ENCODE results near the gene SLC15A4. TPM values are rescaled to one million over a fixed set of nuclear protein-coding genes. Genes with fewer than 3 reads are reported as not detected.
A peak's percentile ranks its signal among the peaks of the same experiment; 100 is the strongest.

The SLC15A4 gene
- total RNA-seq, 2 donors from 2014 or later = 28.2 to 39.5 TPM

- WGBS, 2 experiments (ENCODE audit: insufficient coverage in 1 of 2, insufficient read length in 1 of 2) = 93 to 95% methylated on average over 19 of the region's 19 CpGs
- Mint-ChIP-seq H3K27me3 (ENCODE audit: insufficient read depth) (no peaks in the 10 kb centered on the region), H3K9me3 (no peaks in the 10 kb centered on the region), H3K27ac (peak overlapping the region; percentile 35), H3K4me1 (peaks cover 22% of the 10 kb centered on the region), H3K36me3 (ENCODE audit: low read depth) (peaks cover 89% of the 10 kb centered on the region), H3K4me3 (no peak overlapping the region)
- Histone ChIP-seq H3K4me3 (ENCODE audit: low read length) (peak overlapping the region; percentile 52), H3K36me3 (ENCODE audit: control insufficient read depth, insufficient read depth, low read length) (peaks cover 93% of the 10 kb centered on the region), H3K27ac (ENCODE audit: low read depth, low read length) (no peak overlapping the region), H3K4me1 (ENCODE audit: control insufficient read depth, insufficient read depth, low read length) (peaks cover 20% of the 10 kb centered on the region), H3K9ac (ENCODE audit: extremely low read depth, low read length, poor library complexity, severe bottlenecking) (no peak overlapping the region), H3K27me3 (ENCODE audit: control insufficient read depth, insufficient read depth, low read length, poor library complexity, severe bottlenecking) (no peaks in the 10 kb centered on the region), H3K9me3 (ENCODE audit: control insufficient read depth, low read length) (no peaks in the 10 kb centered on the region)
- DNase-seq = no peak
- no peak for TF ChIP-seq CTCF (conservative IDR thresholded peaks at IDR 0.05)
Measured at GRCh38 chr12:128796439-128797118, 27.2 kb downstream of the SLC15A4 start.

GRCh38 chr12:128795530-128796361 lies 28.0 kb downstream of the SLC15A4 start:
- H3K36me3 Mint-ChIP-seq (ENCODE audit: low read depth) = peaks cover 90% of the 10 kb centered on the region
- no peak overlapping the region for H3K9ac ChIP-seq (ENCODE audit: extremely low read depth, low read length, poor library complexity, severe bottlenecking)
- H3K9me3 ChIP-seq (ENCODE audit: control insufficient read depth, low read length) = no peaks in the 10 kb centered on the region
- H3K36me3 ChIP-seq (ENCODE audit: control insufficient read depth, insufficient read depth, low read length) = peaks cover 93% of the 10 kb centered on the region
- no peak for DNase-seq
- H3K4me1 ChIP-seq (ENCODE audit: control insufficient read depth, insufficient read depth, low read length) = peaks cover 20% of the 10 kb centered on the region
- no peaks in the 10 kb centered on the region for H3K9me3 Mint-ChIP-seq
- H3K27me3 ChIP-seq (ENCODE audit: control insufficient read depth, insufficient read depth, low read length, poor library complexity, severe bottlenecking) = no peaks in the 10 kb centered on the region
- 93 to 94% methylated on average over 24 to 30 of the region's 30 CpGs for WGBS, 2 experiments (ENCODE audit: insufficient coverage in 1 of 2, insufficient read length in 1 of 2)
- TF ChIP-seq CTCF (conservative IDR thresholded peaks at IDR 0.05) = no peak
- no peak overlapping the region for H3K27ac Mint-ChIP-seq
- no peak overlapping the region for H3K4me3 ChIP-seq (ENCODE audit: low read length)
- H3K27ac ChIP-seq (ENCODE audit: low read depth, low read length) = no peak overlapping the region
- H3K27me3 Mint-ChIP-seq (ENCODE audit: insufficient read depth) = no peaks in the 10 kb centered on the region
- H3K4me3 Mint-ChIP-seq = no peak overlapping the region
- H3K4me1 Mint-ChIP-seq = peaks cover 22% of the 10 kb centered on the region

GRCh38 chr12:128794661-128795529 lies 28.9 kb downstream of the SLC15A4 start:
- no peak overlapping the region for H3K27ac Mint-ChIP-seq
- Histone ChIP-seq H3K36me3 (ENCODE audit: control insufficient read depth, insufficient read depth, low read length) (peaks cover 86% of the 10 kb centered on the region), H3K9me3 (ENCODE audit: control insufficient read depth, low read length) (no peaks in the 10 kb centered on the region), H3K4me1 (ENCODE audit: control insufficient read depth, insufficient read depth, low read length) (peaks cover 20% of the 10 kb centered on the region), H3K27ac (ENCODE audit: low read depth, low read length) (no peak overlapping the region), H3K4me3 (ENCODE audit: low read length) (no peak overlapping the region), H3K27me3 (ENCODE audit: control insufficient read depth, insufficient read depth, low read length, poor library complexity, severe bottlenecking) (no peaks in the 10 kb centered on the region), H3K9ac (ENCODE audit: extremely low read depth, low read length, poor library complexity, severe bottlenecking) (no peak overlapping the region)
- TF ChIP-seq CTCF (conservative IDR thresholded peaks at IDR 0.05) = no peak
- no peak overlapping the region for H3K4me3 Mint-ChIP-seq
- H3K9me3 Mint-ChIP-seq = no peaks in the 10 kb centered on the region
- DNase-seq = no peak
- no peaks in the 10 kb centered on the region for H3K27me3 Mint-ChIP-seq (ENCODE audit: insufficient read depth)
- H3K36me3 Mint-ChIP-seq (ENCODE audit: low read depth) = peaks cover 83% of the 10 kb centered on the region
- H3K4me1 Mint-ChIP-seq = peaks cover 22% of the 10 kb centered on the region
- whole genome bisulfite sequencing, 2 experiments (ENCODE audit: insufficient coverage in 1 of 2, insufficient read length in 1 of 2) = 85 to 87% methylated on average over 11 to 20 of the region's 20 CpGs
